Spinal cord (tissue), 10 donors: Measurements from ENCODE around the gene ILKAP. TPM values are rescaled to one million over a fixed set of nuclear protein-coding genes. Genes with fewer than 3 reads are reported as not detected.

Source experiments
- DNase-seq, 6 donors: peaks; one replicate each; pipeline versions ENCODE4 v3.0.0 to v3.0.0-alpha.2; 2013 to 2015; ENCODE audit warnings: low spot score in 6 of 6, low read depth in 4 of 6
- H3K27ac ChIP-seq: one replicate; pipeline ENCODE4 v1.5.1; 2013; ENCODE audit warnings: low read depth, low read length, control low read depth
- H3K27me3 ChIP-seq: one replicate; pipeline ENCODE4 v1.6.1; 2013; ENCODE audit warnings: low read length; ENCODE audit not compliant: control insufficient read depth, insufficient read depth
- H3K36me3 ChIP-seq: one replicate; pipeline ENCODE4 v1.6.1; 2013; ENCODE audit warnings: low read length; ENCODE audit not compliant: control insufficient read depth, insufficient read depth
- H3K4me1 ChIP-seq: one replicate; pipeline ENCODE4 v1.6.1; 2013; ENCODE audit warnings: low read length; ENCODE audit not compliant: control insufficient read depth, insufficient read depth
- H3K4me3 ChIP-seq: one replicate; pipeline ENCODE4 v1.5.1; 2013; ENCODE audit warnings: low read depth, low read length, control low read depth
- H3K9me3 ChIP-seq: one replicate; pipeline ENCODE4 v1.6.1; 2013; ENCODE audit warnings: low read length; ENCODE audit not compliant: control insufficient read depth, insufficient read depth
- WGBS: methylation state at CpG from one replicate; pipeline ENCODE4 v1.1.5; 2013; ENCODE audit warnings: missing lambda C conversion rate; ENCODE audit not compliant: insufficient coverage; 5-methylcytosine and 5-hydroxymethylcytosine counted together
- long read RNA-seq, 4 donors: transcript quantifications; one replicate each; lab custom pipeline, GENCODE V29; 2026
- polyA plus RNA-seq, 2 donors: library from polyadenylated mRNA; unstranded; fragments of 120-200 nt; gene quantifications; one replicate each; pipeline ENCODE4 v1.2.1, GENCODE V29; 2013; ENCODE audit not compliant: insufficient read length in 2 of 2
- total RNA-seq, 2 donors: library from RNA; depleted of rRNA in 1 of 2; stranded (reverse); fragments of 120-200 nt in 1 of 2; fragments of >200 nt in 1 of 2; gene quantifications; one replicate each; pipeline versions ENCODE4 v1.2.3 to v1.2.4, GENCODE V29; 2013 to 2014
- donor health status: healthy.

Gene ILKAP, protein sequence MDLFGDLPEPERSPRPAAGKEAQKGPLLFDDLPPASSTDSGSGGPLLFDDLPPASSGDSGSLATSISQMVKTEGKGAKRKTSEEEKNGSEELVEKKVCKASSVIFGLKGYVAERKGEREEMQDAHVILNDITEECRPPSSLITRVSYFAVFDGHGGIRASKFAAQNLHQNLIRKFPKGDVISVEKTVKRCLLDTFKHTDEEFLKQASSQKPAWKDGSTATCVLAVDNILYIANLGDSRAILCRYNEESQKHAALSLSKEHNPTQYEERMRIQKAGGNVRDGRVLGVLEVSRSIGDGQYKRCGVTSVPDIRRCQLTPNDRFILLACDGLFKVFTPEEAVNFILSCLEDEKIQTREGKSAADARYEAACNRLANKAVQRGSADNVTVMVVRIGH
- total RNA-seq (10 to 100 TPM; 29.4 to 38.9 TPM), polyA plus RNA-seq (10 to 100 TPM; 48.0 to 65.8 TPM)
- long read RNA-seq, donor 1, transcript ILKAP-201 (12 exons, 1,490 nt): major isoform, 10 of 16 reads
- long read RNA-seq, donor 1, partial matches to known transcripts: 0 of 16 reads
- long read RNA-seq, donor 1, other reads (novel, unspliced or antisense): 0 of 16 reads
- long read RNA-seq, donor 2, transcript ILKAP-201 (12 exons, 1,490 nt): major isoform, 5 of 5 reads
- long read RNA-seq, donor 2, partial matches to known transcripts: 0 of 5 reads
- long read RNA-seq, donor 2, other reads (novel, unspliced or antisense): 0 of 5 reads
- long read RNA-seq, donor 3, partial matches to known transcripts: 0 of 6 reads
- long read RNA-seq, donor 3, other reads (novel, unspliced or antisense): 0 of 6 reads
- long read RNA-seq, donor 4, transcript ILKAP-201 (12 exons, 1,490 nt): major isoform, 16 of 21 reads
- long read RNA-seq, donor 4, transcript ILKAP-205 (3 exons, 750 nt): minor isoform, 5 of 21 reads
- long read RNA-seq, donor 4, partial matches to known transcripts: 0 of 21 reads
- long read RNA-seq, donor 4, other reads (novel, unspliced or antisense): 0 of 21 reads

- H3K4me1 ChIP-seq: peaks cover 24% of the 10 kb centered on the region
- peak; percentile 38 to 95 (median 80) for DNase-seq
- WGBS: under 1% methylated on average over 126 of the region's 126 CpGs
- H3K36me3 ChIP-seq: no peaks in the 10 kb centered on the region
- H3K4me3 ChIP-seq: peak within 1 kb of the TSS; percentile 67
- H3K9me3 ChIP-seq: no peaks in the 10 kb centered on the region
- H3K27ac ChIP-seq: peak within 1 kb of the TSS; percentile 83
- no peaks in the 10 kb centered on the region for H3K27me3 ChIP-seq
These were observed at the start of gene ILKAP for GRCh38 chr2:238203094-238203972. Gene ILKAP, minus strand, starts transcription at chr2:238203695. Its CDS starts 142 bp downstream, at chr2:238203553.

DNA sequence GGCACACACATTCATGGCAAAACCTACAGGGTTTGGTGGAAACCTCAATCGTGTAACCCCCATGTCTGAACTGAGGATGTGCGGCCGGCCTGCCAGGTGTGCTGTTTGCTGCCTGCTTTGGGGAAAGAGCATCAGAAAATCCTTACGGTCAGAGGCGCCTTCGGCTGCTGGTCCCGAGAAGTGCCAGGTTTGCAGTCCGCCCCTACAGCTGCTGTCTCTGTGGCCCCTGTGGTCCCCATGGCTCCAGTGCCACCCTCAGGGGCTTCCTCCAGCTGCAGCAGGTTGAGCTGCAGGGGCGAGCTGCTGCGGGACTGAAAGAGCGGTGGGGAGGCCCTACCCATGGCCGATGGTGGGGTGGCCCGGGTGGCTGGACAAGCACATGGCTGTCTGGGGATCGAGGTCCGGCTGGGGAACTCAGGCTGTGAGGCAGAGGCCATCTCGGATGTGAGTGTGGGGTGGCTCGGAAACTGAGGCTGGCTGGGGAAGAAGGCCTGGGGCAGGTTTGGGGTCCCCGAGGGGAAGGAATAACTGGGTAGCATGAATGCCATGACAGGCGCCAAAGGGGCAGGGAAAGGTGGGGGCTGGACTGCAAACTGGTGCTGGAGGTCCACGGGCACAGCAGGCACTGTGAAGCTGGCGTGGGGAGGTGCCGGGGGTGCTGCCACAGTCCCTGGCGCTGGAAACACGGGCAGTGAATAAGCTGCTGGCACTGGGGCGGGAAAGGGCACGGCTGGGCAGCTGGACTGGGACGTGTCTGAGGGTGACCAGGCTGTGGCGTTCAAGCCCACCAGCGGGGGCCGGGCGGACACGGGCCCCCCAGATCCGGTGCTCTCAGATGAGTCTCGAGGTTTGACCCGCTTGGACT, 49.5 kb upstream of the ILKAP start:
- 97% methylated on average over 35 of the region's 35 CpGs for WGBS
- Histone ChIP-seq H3K27ac (no peak overlapping the region), H3K4me3 (no peak overlapping the region), H3K27me3 (no peaks in the 10 kb centered on the region), H3K36me3 (peaks cover 92% of the 10 kb centered on the region), H3K4me1 (no peaks in the 10 kb centered on the region), H3K9me3 (no peaks in the 10 kb centered on the region)
- DNase-seq: no peak

- H3K36me3 ChIP-seq: peaks cover 92% of the 10 kb centered on the region
- no peaks in the 10 kb centered on the region for H3K27me3 ChIP-seq
- H3K9me3 ChIP-seq: no peaks in the 10 kb centered on the region
- no peak for DNase-seq
- WGBS: 89% methylated on average over 9 of the region's 11 CpGs
- H3K4me1 ChIP-seq: no peaks in the 10 kb centered on the region
- no peak overlapping the region for H3K4me3 ChIP-seq
- H3K27ac ChIP-seq: no peak overlapping the region
These were observed 48.5 kb upstream of the ILKAP start for GRCh38 chr2:238251986-238252385.

DNA sequence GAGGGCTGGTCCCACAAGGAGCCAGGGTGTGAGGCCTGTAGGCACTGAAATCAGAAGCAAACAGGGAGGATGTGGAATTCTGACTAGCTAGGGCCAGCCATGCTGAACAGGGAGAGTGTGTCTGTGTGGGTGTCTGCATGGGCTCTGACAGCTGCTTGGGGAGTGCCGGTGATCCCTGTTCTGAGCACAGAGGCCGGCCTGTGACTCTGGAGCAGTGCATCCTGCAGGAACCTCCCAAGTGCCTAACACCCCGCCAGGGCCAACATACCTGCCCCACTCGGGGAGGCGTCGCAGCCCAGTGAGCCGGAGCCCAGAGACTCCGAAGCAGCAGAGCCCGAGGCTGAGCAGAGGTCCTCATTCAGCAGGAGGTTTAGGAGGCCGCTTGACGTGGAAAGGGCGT, 47.8 kb upstream of the ILKAP start:
- no peak for DNase-seq
- no peak overlapping the region for H3K4me3 ChIP-seq
- peaks cover 91% of the 10 kb centered on the region for H3K36me3 ChIP-seq
- H3K4me1 ChIP-seq: no peaks in the 10 kb centered on the region
- H3K9me3 ChIP-seq: no peaks in the 10 kb centered on the region
- 95% methylated on average over 12 of the region's 12 CpGs for WGBS
- H3K27me3 ChIP-seq: no peaks in the 10 kb centered on the region
- no peak overlapping the region for H3K27ac ChIP-seq

DNA sequence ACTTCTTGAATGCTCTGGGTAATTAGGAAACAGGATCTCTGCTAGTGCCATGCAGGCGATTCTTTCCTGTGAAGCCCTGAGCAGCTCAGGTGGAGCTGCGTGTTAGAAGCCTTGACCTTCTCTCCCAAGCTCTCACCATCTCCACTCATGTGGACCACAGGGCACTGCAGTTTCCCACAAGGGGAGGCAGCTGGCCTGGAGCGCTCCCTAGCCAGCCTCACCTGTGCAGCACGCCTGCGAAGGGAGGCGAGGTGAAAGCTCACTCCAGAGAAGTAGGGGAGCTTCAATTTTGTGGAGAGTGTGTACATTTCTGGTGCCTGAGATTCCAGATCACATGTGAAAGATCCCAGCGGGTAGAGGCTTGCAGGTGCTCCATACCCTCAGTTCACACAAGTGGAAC, 47.4 kb upstream of the ILKAP start:
- peaks cover 89% of the 10 kb centered on the region for H3K36me3 ChIP-seq
- 85% methylated on average over 6 of the region's 7 CpGs for whole genome bisulfite sequencing

DNA sequence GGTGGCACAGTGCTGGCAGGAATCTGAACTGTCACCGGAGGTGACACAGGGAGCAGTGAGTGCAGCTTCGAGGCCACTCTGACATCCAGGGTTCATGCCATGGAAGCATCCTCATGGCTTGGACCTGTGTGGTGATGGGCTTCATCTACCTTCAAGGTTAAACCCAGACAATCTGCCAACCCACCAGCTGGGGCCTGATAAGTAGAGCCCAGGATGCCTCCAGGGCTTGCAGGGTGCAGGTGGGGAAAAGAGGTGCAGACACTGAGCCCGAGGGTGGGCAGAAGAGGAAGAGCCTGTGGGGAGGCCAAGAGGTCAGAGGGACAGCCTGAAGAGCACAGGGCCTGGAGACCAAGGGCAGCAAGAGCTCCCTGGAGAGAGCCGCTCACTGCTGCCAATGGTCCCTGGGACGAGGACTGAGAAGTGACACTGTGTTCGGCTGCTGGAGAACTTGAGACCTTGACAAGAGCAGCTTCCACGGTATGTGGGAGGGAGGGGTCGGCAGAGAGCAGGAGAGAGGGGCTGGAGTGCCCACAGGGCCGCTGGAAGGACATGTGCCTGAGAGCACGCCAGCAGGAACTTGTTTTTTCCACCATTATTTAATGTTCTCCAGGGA, 44.5 kb upstream of the ILKAP start:
- H3K4me3 ChIP-seq: no peak overlapping the region
- no peaks in the 10 kb centered on the region for H3K9me3 ChIP-seq
- WGBS: 70% methylated on average over 8 of the region's 10 CpGs
- no peak overlapping the region for H3K27ac ChIP-seq
- no peaks in the 10 kb centered on the region for H3K27me3 ChIP-seq
- peaks cover 8% of the 10 kb centered on the region for H3K4me1 ChIP-seq
- H3K36me3 ChIP-seq: peaks cover 75% of the 10 kb centered on the region
- no peak for DNase-seq

More for the DNA sequence above, 47.4 kb upstream of the ILKAP start:
- Histone ChIP-seq H3K9me3 (no peaks in the 10 kb centered on the region), H3K4me1 (no peaks in the 10 kb centered on the region), H3K27ac (no peak overlapping the region), H3K4me3 (no peak overlapping the region), H3K27me3 (no peaks in the 10 kb centered on the region)
- DNase-seq: no peak

DNA sequence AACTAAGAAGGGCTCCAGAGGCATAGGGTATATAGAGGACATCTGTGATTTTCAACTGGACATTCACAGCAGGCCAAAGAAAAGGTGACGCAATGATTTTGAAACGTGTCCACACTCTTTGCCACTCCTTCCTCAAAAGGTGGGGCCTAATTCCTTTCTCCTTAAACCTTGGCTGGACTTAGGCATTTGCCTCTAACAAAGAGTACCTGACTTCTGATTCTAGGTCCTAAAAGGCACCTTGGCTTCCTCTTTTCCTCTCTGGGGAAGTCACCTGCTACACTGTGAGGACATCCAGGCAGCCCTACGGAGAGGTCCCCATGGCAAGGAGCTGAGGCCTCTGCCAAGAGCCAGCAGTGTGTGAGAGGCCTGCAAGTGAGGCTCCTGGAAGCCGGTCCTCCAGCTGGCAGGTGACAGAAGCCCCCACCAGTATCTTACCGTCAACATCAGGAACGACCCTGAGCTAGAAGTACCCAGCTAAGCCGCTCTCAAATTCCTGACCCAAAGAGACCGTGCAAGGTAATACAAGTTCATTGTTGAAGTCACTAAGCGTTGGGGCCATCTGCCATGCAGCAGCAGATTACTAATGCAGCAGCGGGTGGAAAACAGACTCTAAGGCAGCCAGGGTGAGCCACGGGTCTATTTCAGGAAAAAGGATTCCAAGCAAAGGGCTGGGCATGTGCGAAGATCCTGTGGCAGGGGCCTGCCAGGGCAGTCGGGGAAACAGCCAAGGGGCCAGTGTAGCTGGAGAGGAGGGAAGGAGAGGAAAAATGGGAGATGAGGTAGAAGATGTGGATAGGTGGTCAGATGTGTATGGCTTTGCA, 43.7 kb upstream of the ILKAP start:
- Histone ChIP-seq H3K9me3 (no peaks in the 10 kb centered on the region), H3K27me3 (no peaks in the 10 kb centered on the region), H3K27ac (no peak overlapping the region), H3K36me3 (peaks cover 67% of the 10 kb centered on the region), H3K4me1 (peaks cover 14% of the 10 kb centered on the region), H3K4me3 (no peak overlapping the region)
- DNase-seq: no peak
- WGBS: 63% methylated on average over 13 of the region's 13 CpGs

DNA sequence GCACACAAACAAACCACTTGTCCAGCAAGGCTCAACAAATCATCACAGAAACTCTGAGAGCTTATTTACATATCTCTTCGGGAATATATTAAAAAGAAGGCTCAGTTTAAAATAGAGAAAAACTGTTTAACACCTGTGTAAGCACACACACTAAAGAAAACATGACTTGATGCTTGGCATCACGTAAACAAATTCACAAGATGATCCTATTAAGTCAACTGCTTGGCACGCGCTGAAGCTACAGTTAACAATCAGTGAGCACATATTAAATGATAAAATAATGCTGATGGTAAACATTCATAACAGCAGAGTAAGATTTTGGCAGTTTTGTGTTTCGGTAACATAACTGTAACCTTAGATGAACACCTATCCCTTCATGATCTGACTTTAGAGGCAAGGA, 40.7 kb upstream of the ILKAP start:
- Histone ChIP-seq H3K9me3 (no peaks in the 10 kb centered on the region), H3K4me1 (peaks cover 31% of the 10 kb centered on the region), H3K36me3 (peaks cover 38% of the 10 kb centered on the region), H3K27ac (no peak overlapping the region), H3K27me3 (no peaks in the 10 kb centered on the region), H3K4me3 (no peak overlapping the region)
- WGBS: no CpG with 5 or more reads among the region's 5 CpGs
- no peak for DNase-seq
